Right cardiac atrium (tissue), 5 donors: ENCODE measurements around the gene TMEM181. TPM values are rescaled to one million over a fixed set of nuclear protein-coding genes. Genes with fewer than 3 reads are reported as not detected.
"Not testable (repeated sequence)": the region's sequence is repeated elsewhere in the genome, so short reads cannot be mapped to it uniquely, and the experiment has no call there.

ENCODE experiments used
- ATAC-seq, 2 donors: fragments of 200-7000 bp; cut with Tn5 transposase; one replicate each; pipeline versions ENCODE4 v1.8.0 to v1.9.1; 2020; ENCODE audit warnings: moderate library complexity in 2 of 2, mild to moderate bottlenecking in 1 of 2
- DNase-seq, 3 donors: peaks; one replicate each; pipeline ENCODE4 v3.0.0-alpha.2; 2020
- H3K27ac ChIP-seq: one replicate; pipeline ENCODE4 v1.5.1; 2013; ENCODE audit warnings: mild to moderate bottlenecking, low read length, control low read depth, moderate library complexity
- H3K27me3 ChIP-seq: one replicate; pipeline ENCODE4 v1.6.1; 2013; ENCODE audit not compliant: control insufficient read depth, insufficient read depth
- H3K4me1 ChIP-seq: one replicate; pipeline ENCODE4 v1.6.1; 2013; ENCODE audit warnings: low read length; ENCODE audit not compliant: control insufficient read depth, insufficient read depth
- H3K4me3 ChIP-seq: one replicate; pipeline ENCODE4 v1.5.1; 2013; ENCODE audit warnings: low read length, control low read depth
- H3K9me3 ChIP-seq: one replicate; pipeline ENCODE4 v1.6.1; 2013; ENCODE audit warnings: low read length; ENCODE audit not compliant: control insufficient read depth
- WGBS: extraction: QIAGEN DNeasy Blood & Tissue Kit; methylation state at CpG from one replicate; pipeline ENCODE4 v1.1.7; 2013; 5-methylcytosine and 5-hydroxymethylcytosine counted together
- intact Hi-C, 4 donors: fragments of 100-400 bp; cut with DNase I; formaldehyde crosslinking; loops; one replicate each; pipeline versions ENCODE4 v1.11.0 to v1.14.0; 2022 to 2023
- polyA plus RNA-seq: library from polyadenylated mRNA; stranded (reverse); fragments of 200-250 nt; gene quantifications from one replicate; pipeline ENCODE4 v1.2.3, GENCODE V29; 2013
- total RNA-seq, 4 donors: library from RNA; stranded (reverse); fragmentation: NEBNext Ultra II Directional; extraction: Animal tissue kit (Norgen Biotek cat#: 25700); gene quantifications; one replicate each; pipeline ENCODE4 v1.2.1, GENCODE V29; 2021
- donor health status: healthy with polysubstance abuse.
- donor health status: DM: no; HTN: yes; CAD: no.
- donor health status: DM: no; HTN: no; CAD: no.
- donor health status: DM: no; HTN: yes; CAD: no; lungs with severe emphysema.
- donor health status: DM: yes; HTN: yes; CAD: no.

Gene TMEM181
- total and polyA plus RNA-seq, 5 donors: 7.4 to 24.5 (median 16.9) TPM

DNA sequence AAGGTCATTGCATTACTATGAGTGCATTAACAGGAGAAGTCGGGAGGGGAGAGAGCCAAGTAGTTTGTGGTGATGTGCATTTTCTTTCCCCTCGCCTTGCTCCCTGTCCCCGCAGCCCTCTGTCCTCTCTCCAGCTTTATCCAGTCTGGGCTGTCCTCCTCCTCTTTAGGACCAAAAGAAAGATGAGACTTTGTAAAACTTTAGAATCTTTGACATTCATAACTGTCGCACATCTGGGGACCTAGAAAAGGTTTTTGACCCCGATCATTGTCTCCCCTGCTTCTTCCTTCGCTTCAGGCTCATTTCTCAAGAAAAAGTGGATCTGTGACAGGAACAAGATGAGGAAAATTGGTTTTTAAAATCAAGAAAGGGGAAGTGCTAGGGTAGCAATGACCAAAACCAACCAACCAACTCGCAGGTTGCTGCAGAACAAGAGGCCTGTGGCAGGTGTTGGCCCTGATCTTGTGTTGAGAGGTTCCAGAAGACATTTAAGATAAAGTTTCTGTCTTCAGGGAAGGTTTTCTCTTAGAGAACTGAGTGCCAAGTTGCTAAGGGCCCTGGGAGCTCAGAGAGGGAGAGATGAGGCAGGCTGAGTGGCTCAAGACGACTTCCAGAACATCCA, 107.6 kb downstream of the TMEM181 start:
- intact Hi-C loops: no loop called here
- Histone ChIP-seq H3K4me1 (peaks cover 2% of the 10 kb centered on the region), H3K9me3 (no peaks in the 10 kb centered on the region), H3K4me3 (no peak overlapping the region), H3K27me3 (no peaks in the 10 kb centered on the region), H3K27ac (no peak overlapping the region)
- ATAC-seq (no peak), DNase-seq (no peak)
- WGBS: 87% methylated on average over 8 of the region's 8 CpGs

DNA sequence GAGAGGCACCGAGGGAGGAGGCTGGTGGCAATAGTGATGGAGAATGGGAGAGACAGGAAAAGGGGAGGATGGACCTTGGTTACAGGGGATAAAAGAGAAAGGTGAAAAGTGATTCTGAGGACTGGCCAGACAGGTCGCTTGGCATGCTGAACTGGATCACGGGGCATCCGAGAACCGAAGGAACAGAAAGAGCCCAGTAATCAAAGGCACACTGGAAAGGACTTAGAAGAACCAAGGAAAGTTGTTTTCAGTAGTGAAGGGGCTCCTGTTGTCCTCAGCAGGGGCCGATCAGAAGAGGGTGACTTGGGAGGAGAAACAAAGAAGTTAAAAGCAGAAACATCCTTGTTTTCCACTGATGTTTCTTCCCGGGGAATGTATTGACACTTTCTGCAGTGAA, 108.8 kb downstream of the TMEM181 start:
- Histone ChIP-seq H3K9me3 (no peaks in the 10 kb centered on the region), H3K4me3 (no peak overlapping the region), H3K27ac (no peak overlapping the region), H3K27me3 (no peaks in the 10 kb centered on the region), H3K4me1 (no peaks in the 10 kb centered on the region)
- intact Hi-C loops: no loop called here
- 84% methylated on average over 7 of the region's 7 CpGs for WGBS
- DNase-seq: no peak
- no peak for ATAC-seq

DNA sequence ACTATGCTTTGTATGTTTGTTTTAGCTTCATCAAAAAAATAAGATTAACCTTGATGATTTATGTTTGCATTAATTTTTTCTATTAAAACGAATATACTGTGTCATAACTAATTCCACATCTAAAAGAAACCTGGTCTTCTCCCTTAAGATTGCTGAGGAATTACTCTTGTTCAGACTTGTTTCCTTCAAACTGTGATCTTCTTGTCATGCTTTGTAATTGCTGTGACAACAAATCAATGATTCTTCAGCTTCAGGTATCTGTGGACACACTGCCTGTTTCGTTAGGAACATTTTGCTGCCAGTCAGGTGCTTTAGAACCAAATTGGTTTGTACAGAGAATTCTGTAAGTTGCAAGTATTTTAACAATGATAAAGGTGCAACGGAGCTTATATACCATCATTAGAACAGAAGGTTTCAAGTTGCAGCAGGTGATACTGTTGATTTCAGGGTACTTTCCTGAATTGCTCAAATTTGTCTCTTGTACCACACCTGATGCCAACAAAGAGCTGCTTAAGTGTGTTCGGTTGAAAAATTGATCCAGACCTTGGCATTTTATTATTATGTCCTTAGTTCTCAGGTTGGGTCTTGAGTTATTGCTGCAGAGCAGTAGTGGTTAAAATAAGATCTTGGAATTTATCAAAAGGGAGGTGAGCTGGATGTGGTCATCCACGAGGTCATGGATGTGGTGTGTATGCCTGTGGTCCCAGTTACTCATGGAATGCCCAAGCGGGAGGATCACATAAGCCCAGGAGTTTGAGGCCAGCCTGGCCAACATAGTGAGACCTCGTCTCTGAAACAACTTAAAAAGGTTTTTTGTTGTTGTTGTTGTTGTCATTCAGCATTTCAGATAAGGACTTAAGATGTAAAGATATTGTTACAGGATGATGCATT, 109.5 kb downstream of the TMEM181 start:
- intact Hi-C loops: no loop called here
- no peak overlapping the region for H3K27ac ChIP-seq
- WGBS: 83% methylated on average over 7 of the region's 7 CpGs

GRCh38 chr6:158672119-158672518, 112.2 kb downstream of the TMEM181 start:
- WGBS: 85% methylated on average over 8 of the region's 8 CpGs
- ATAC-seq, intact Hi-C loops, H3K27ac ChIP-seq, H3K4me1 ChIP-seq, H3K9me3 ChIP-seq, H3K27me3 ChIP-seq, H3K4me3 ChIP-seq, DNase-seq: not testable (repeated sequence)

More for the DNA sequence above, 109.5 kb downstream of the TMEM181 start:
- Histone ChIP-seq H3K9me3 (no peaks in the 10 kb centered on the region), H3K27me3 (no peaks in the 10 kb centered on the region), H3K4me1 (no peaks in the 10 kb centered on the region), H3K4me3 (no peak overlapping the region)
- DNase-seq (no peak), ATAC-seq (no peak)

- 97% methylated on average over 6 of the region's 6 CpGs for WGBS
- Histone ChIP-seq H3K27me3 (no peaks in the 10 kb centered on the region), H3K9me3 (no peaks in the 10 kb centered on the region), H3K4me3 (no peak overlapping the region), H3K4me1 (no peaks in the 10 kb centered on the region), H3K27ac (no peak overlapping the region)
- ATAC-seq (no peak), DNase-seq (no peak)
- intact Hi-C loops: no loop called here
Observed at GRCh38 chr6:158672726-158673125, 112.8 kb downstream of the TMEM181 start.

DNA sequence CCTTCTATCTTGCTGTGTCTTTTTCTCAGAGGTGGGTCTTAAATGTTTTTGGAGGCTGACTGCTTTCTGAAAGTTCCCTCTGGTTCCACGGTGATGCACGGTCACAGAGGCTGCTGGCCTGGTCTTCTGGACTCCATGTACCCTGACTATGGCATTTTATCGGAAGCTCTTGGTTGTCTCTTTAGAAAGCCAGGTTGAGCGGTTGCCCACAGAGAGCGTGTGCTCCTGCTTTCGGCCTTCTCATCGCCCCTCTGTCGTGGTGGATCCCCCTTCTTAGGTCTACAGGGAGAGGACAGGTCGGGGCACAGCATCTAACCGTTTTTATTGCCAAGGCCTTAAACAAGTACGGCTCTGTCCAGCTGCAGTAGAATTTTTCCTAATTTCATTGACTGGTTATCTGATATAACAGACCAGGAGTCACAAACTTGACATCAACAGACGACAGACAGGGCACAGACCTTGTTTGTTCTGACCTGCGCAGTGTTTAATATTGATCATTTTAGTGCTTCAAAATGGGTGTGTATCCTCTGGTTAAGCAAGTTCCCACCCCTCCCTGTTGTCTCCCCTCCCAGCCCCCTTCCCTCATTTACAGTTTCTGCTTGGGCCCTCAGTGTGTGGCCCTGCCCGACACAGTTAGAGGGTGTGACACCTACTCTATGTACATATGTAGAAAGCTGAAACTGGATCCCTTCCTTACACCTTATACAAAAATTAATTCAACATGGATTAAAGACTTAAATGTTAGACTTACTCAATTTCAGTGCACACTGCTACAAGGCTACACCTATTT, 114.6 kb downstream of the TMEM181 start:
- no peaks in the 10 kb centered on the region for H3K4me1 ChIP-seq
- intact Hi-C loops: no loop called here
- no peak for DNase-seq
- H3K27me3 ChIP-seq: no peaks in the 10 kb centered on the region
- ATAC-seq: no peak
- no peaks in the 10 kb centered on the region for H3K9me3 ChIP-seq
- H3K27ac ChIP-seq: no peak overlapping the region
- 87% methylated on average over 14 of the region's 14 CpGs for WGBS
- H3K4me3 ChIP-seq: no peak overlapping the region

- H3K4me3 ChIP-seq, ATAC-seq, H3K27ac ChIP-seq, DNase-seq, H3K4me1 ChIP-seq, intact Hi-C loops, H3K27me3 ChIP-seq, H3K9me3 ChIP-seq: not testable (repeated sequence)
- 100% methylated on average over 3 of the region's 3 CpGs for WGBS
Observed at GRCh38 chr6:158677094-158677493, 117.2 kb downstream of the TMEM181 start.

- ATAC-seq (no peak), DNase-seq (no peak)
- Histone ChIP-seq H3K4me1 (no peaks in the 10 kb centered on the region), H3K9me3 (no peaks in the 10 kb centered on the region), H3K4me3 (no peak overlapping the region), H3K27ac (no peak overlapping the region), H3K27me3 (no peaks in the 10 kb centered on the region)
- WGBS: 87% methylated on average over 11 of the region's 11 CpGs
- intact Hi-C loops: no loop called here
Observed at GRCh38 chr6:158677906-158678578, 118.2 kb downstream of the TMEM181 start.

- H3K4me3 ChIP-seq: no peak overlapping the region
- intact Hi-C loops: no loop called here
- H3K9me3 ChIP-seq: no peaks in the 10 kb centered on the region
- DNase-seq (no peak), ATAC-seq (no peak)
- no peak overlapping the region for H3K27ac ChIP-seq
- WGBS: 93% methylated on average over 2 of the region's 2 CpGs
- no peaks in the 10 kb centered on the region for H3K27me3 ChIP-seq
- no peaks in the 10 kb centered on the region for H3K4me1 ChIP-seq
Observed at GRCh38 chr6:158680015-158680414, 120.1 kb downstream of the TMEM181 start.

- Histone ChIP-seq H3K27ac (no peak overlapping the region), H3K9me3 (no peaks in the 10 kb centered on the region), H3K4me3 (no peak overlapping the region), H3K27me3 (no peaks in the 10 kb centered on the region), H3K4me1 (no peaks in the 10 kb centered on the region)
- 92% methylated on average over 6 of the region's 6 CpGs for WGBS
- ATAC-seq (no peak), DNase-seq (no peak)
- intact Hi-C loops: no loop called here
Observed at GRCh38 chr6:158680481-158680880, 120.6 kb downstream of the TMEM181 start.
